Measurements from ENCODE around the gene PTPDC1.

The PTPDC1 gene

DNA sequence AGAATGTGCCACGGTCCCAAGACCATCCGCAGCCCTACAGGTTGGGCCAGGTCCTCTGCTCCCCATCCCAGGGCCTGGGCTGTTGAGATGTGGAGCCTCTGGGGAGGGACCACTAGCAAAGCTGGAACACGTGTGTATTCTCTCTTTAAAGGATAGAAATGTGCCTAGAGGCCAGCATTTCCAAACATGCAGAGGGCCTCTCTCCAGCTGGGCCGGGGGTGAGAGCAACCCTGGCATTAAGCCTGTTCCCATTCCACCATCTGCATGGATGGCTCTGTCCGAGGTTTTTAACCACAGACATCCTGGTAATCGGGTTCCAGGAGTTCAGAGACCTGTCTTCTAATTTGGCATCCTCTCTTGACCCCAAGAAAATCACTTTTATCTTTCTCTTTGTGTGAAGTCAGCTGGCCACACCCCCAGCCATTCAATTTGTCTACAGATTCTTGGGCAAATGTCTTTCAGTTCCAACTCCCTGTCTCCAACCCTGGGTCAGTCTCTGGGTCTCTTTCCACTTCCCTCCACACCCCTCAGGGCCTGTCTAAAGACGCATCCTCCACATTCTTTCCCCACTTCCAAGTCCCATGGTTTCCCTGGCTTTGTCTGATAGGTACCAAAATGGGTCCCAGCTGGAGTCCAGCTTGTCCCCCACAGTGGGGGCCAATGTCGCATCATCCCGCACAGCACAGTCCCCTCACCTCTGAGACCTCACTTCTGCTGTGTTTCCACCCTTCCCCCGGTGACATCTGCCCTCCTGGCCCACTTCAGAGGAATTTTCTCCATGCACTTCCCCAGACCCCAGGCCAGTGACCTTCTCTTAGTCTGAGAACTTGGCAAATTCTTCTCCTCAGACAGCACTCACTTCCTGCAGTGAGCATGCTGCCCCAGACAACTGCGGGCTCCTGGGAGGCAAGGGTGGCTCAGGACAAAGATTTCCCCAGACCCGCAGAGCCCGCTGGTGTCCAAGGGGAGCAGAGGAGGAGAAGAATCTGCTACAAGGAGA is 56.8 kb downstream of the PTPDC1 start:
- DNase-seq (ENCODE audit: low spot score): no peak

DNA sequence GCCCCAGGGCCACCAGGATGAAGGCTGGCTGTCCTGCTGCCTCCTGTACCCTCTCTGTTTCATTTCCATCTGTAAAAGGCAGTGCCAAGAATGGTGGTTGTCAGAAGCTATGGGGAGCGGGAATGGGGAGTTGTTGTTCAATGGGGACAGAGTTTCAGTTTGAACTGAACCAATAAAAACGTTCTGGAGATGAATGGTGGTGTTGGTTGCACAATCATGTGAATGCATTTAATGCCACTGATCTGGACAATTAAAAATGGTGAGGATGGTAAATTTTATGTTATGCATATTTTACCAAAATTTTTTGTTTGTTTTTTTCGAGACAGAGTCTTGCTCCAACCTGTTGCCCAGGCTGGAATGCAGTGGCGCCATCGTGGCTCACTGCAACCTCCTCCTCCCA is 58.1 kb downstream of the PTPDC1 start:
- no peak for DNase-seq (ENCODE audit: low spot score)

DNA sequence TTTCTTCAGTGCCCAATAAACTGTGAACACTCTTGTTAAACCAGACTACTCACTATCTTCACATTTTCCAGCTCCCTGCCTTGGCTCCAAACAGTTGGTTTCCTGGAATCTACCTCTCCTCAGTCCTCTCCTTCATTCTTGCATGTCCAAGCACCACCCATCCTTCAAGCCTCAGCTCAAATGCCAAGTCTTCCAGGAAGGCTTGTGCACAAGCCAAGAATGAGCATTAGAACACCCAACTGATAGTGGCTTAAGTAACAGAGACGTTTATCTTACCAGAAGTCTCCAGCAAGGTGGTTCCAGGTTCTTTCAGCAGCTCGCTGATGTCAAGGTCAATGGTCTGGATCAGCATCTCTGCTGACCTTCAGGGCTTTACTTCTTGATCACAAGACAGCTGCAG is 60.1 kb downstream of the PTPDC1 start:
- DNase-seq (ENCODE audit: low spot score): no peak

DNA sequence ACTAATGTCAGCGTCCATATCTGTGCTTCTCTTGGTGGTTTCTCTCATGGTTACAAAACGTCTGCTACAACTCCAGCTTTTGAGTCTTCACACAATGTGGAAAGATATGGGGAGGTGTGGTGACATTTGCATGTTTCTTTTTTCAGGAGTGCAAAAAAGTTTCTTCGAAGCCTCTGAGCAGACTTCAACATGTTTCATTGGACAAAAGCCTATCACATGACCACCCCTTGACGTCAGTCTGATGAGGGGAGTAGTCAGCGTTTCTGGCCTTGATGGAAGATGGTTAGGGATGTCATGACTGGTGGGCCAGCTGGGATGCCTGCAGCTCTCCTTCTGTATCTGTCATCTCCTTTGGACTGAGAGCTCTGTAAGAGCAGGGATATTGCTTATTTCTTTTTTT is 61.4 kb downstream of the PTPDC1 start:
- no peak for DNase-seq (ENCODE audit: low spot score)

DNA sequence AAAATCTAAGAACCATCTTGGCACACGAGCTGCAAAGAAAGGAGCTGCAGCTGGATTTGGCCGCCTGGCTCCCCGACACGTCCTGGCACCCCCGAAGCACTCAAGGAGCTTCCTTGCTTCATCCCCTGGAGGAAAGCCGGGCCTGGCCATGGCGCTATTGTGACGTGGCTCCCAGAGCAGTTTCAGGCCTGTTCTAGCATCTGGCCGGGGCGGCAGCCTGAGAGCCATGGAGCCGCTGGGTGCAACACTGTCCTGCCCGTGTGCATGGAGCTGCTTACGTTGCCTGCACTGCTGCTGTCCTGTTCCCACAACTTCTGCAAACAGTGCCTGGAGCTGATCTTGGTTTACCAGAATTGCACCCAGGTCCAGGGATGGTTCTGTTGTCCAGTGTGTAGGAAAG is 63.5 kb downstream of the PTPDC1 start:
- no peak for DNase-seq (ENCODE audit: low spot score)

DNA sequence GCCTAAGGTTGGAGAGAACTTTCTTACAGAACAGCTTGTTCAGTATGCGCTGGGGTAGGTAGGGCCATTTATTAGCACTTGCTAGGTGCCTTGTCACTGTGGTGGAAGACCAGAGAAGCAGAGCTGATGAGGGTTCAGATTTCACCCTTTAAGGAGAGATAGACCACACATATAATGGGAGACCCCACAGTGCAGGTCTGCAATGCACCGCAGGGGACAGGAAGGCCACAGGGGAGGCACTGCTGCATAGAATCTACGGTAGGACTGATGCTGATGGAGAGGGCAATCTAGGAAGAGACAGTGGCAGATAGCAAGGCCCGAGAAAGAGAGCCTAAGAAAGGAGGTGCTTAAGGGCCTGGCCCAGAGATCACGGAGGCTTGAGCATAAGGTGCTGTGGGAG is 64.2 kb downstream of the PTPDC1 start:
- DNase-seq (ENCODE audit: low spot score): no peak

DNA sequence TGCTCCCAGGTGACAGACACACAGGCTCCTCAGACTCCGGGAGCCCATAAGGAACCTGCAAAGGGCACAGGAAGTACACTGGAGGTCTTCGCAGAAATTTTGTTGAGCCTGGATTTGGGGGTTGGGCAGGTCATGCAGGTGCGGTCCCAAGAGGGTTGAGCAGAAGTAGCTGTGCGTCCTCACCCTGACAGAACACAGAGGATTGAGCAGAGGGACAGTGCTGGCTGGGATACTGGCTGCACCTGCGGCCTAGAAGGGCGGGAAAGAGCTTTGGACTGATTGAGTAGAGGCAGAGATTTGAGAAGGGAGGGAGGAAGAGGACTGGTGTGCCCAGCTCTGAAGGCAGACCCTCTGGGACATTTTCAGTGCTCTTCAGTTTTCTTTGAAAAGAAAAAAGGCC is 65.4 kb downstream of the PTPDC1 start:
- DNase-seq (ENCODE audit: low spot score): no peak

DNA sequence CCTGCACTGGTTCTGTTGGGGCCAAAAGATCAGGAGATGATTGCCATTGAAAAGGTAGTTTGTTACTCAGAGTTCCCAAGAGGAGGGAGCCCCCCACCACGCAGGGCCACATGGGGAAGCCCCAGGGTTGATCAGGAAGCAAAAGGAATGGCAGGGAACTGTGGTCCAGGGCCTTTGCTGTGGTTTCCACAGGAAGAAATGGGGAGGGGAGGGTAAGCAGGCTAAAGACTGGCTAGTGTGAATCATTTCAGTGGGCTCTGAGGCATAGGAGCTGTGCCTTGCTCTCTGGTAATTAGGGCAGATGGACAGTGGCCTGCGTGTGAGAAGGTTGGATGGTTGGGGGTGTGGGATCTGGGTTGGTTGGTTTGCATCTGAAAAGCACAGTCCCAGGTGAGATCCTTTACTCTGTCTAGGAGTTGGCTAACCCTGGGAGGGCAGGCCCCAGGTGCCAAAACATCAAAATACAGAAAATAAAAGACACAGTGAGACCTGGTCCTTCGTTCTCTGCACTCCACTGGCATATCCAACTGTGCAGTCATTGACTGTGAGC is 66.1 kb downstream of the PTPDC1 start:
- DNase-seq (ENCODE audit: low spot score): no peak

DNA sequence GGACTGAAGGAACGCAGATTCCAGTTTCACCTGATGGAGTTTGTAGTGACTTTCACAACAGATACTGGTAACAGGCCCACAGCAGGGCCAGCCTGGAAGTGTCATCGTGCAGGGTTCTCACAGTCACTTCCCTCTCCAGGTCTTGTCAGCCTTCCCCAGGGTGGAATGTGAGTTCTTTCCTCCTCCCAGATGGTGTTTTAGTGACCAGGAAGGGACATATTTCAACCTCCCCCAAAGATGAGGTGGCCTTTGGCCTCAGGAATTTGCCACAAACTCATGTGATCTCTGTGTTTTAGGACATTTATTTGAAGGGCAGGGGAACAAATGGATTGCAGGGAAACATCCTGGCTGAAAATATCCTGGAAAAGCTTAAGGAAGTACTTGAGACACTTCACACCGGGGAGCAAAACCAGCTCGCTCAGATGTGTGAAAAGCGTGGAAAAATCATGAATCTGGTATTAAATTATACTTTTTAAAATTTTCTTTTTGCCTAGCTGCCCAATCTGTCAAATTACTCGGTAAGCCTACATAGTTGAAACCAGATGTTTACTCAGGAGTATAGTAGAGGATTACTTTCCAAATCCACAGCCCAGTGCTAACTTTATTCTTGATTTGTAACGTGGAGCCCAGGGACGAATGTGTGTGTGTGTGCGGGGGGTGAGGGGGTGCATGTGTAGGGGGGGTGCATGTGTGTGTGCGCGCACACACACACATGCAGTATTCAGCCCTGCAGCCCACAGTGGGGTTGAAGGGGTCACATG is 66.8 kb downstream of the PTPDC1 start:
- DNase-seq (ENCODE audit: low spot score): no peak

DNA sequence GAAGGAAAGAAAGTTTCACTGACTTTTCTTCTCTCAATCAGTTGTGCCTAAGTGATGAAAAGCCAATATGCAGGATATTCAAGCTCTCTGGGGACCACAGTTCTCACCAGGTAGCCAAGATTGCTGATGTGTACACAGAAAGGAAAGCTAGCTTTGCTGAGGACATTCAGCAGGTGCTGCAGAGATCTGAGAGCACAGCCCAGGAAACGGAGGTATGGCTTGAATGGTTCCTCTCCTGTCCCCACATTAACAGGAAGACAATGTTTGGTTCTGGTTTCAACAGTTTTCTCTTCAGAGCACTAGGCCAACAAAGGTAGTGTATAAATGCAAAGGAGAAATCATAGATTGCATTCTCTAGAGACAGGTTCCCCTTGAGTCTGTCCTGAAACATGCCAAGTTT is 69.6 kb downstream of the PTPDC1 start:
- no peak for DNase-seq (ENCODE audit: low spot score)

DNA sequence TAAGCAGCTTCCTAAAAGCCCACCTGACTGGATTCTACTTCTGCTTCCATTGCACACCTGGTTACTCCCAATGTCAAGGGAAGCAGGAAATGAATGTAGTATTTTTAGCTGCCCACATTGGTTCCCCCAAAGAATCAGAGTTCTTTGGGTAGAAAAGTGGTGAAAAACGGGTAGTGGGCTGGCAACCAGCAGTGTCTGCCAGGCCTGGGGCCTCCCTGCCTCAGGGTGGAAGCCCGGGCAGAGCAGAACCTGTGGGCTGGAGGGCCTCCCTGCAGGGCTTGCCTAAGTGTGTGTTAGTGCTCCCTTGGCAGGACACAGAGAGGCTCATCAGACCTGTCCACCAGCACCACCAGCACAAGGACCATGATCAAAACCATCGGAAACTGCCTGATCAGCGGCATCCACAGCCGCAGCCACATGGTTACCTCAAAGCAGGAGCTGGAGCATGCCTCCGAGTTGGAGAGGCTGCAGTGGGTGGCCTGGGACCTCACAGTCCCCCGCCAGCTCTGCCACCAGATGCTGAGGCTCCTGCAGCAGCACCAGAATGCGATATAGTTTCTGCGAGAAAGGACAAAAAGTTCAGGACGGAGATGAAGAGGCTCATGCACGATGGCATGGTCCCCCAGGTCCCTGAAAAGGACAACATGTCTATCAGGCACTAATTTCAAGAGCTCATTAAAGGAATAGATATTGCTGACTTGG is 72.2 kb downstream of the PTPDC1 start:
- no peak for DNase-seq (ENCODE audit: low spot score)

DNA sequence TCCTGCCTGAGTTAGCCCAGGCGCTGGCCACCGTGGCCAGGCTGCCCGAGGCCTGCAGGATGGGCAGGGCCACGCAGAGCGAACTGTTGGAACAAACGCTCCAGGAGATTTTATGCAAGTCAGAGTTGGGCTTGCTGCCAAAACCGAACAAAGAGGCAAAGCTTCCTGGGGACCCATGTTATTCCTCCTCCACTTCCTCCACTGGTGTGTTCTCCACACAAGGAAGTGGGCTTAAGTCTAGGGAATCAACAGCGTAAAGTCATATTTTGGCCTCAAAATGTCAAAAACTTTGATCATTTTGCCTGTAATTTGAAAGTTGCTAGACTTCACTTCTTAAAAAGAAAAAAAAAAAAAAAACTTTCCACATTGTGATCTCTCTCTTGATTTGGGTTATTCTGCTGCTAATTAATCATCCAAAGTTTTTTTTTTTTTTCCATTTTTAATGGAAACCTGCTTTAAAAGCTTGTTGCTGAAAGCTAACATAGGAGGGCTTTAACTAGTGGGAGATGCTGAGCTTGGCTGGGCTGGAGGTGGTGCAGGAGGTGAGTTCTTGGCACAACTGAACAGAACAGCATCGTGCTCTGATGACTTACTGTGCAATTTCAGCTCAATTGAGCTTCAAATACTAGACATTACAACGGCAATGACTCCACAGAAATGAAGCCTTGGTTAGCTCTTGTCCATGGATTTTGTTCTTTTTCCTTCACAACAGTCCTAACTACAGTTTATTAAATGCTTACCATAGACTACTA is 73.0 kb downstream of the PTPDC1 start:
- no peak for DNase-seq (ENCODE audit: low spot score)
